Activated CD4-positive, alpha-beta T cell treated with anti-CD3 and anti-CD28 coated beads, Interleukin-2, amount 50 U/mL, for 16 hours (primary cell): ENCODE measurements around the gene TMEM52B.

ENCODE experiments used
- DNase-seq: peaks from one replicate; pipeline ENCODE4 v3.0.0-alpha.2; 2020

Gene TMEM52B

DNA sequence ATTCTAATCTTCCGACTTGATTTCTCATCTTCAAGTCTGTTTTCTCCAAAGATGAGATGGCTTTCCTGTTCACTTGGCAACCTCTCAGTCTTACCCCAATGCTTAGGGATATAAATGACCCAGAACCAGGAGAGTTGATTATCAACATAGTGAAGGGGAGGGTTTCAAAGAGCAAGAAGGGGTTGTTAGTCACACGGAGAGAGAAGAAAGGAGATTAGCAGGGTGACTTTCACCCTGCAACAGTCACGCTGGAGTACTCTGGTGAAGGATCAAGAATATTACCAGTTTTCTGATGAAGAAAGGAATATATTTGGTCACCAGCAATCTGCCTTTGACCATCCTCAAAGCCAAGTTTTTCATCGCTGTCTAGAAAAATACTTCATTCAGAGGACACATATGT lies at the start of gene TMEM52B:
Gene TMEM52B (plus strand): TSS at position 212 of the 400 bp plus-strand sequence. CDS start 543 bp downstream, outside the sequence.
- no peak for DNase-seq

DNA sequence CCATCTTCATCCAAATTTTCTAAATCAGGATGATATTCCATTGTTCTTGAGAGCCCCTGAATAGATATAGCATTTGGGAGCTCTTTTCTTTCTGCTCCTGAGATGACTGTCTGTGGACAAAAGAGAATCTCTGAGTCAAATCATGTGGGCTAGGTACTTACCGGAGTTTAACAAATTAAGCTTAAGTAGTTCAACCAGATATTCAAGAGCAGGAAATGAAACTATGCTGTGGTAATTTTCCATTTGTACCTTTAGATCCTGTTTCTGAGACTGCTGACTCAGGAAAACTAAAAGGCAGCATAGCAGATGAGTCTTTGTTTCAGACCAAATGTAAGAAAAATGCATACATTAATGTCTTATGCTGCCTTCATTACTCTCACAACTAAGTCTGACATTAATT lies 48.8 kb upstream of the TMEM52B start, which contains the start of gene CLEC7A:
Gene CLEC7A (minus strand): TSS at position 158 of the 400 bp plus-strand sequence. CDS start 117 bp downstream, at position 41.
- peak; percentile 56 for DNase-seq

DNA sequence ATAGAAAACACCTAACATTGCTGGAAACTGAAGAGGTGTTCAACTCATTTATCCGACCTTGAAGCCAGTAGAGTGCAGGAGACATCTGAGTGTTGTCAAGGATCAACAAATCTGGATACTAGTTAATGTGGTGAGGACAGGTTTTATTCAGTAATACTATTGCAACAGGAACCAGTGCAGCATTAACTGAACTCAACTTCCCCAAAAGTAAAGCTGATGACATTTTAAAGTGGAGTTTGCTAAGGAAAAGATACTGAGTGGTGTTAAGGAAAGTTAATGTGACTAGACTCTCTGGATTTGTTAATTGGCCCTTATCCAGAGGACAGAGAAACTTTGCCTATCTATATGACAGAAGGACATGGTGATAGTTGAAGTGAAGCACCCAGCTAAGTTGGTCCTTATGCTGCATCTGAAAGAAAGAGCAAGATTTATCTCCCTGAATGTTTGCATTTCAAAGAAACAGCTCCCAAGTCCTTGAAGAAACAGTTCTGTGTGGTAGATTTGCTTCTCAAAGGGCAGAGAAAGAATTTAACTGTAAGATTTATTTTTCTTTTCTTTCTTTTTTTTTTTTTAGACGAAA lies 47.6 kb upstream of the TMEM52B start:
- no peak for DNase-seq

DNA sequence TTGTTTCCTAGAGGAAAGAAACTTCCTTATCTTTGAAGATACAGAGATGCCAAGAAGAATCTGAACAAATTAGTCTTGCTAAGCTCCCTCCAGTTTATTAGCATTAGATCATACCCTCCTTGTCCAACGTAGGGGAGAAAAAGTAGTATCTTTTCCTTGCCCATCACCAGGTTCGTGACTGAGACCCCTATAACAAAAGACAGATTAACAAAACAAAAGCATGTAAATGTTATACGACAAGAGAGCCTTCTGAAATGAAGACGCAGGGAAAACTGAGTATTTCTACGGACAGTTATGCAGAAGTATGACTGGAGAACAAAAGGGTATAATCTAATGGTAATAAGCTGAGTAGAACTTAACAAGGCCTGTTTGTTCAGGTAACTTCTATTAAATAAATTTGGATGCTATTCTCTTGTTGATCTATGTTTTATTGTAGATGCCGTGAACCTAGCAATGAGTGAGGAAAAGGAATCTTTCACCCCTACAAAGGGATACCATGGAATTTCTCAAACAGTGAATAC lies 45.9 kb upstream of the TMEM52B start:
- no peak for DNase-seq

DNA sequence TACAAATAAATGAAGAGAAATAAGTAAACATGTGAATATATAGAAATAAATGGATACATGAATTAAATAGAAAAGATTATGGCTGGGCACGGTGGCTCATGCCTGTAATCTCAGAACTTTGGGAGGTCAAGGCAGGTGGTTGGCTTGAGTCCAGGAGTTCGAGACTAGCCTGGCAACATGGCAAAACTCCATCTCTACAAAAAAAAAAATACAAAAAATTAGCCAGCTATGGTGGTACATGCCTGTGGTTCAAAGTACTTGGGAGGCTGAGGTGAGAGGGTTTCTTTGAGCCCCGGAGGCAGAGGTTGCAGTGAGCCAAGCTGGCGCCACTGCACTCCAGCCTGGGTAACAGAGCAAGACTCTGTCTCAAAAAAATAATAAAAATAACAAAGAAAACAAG lies 43.7 kb upstream of the TMEM52B start:
- DNase-seq, result no peak

DNA sequence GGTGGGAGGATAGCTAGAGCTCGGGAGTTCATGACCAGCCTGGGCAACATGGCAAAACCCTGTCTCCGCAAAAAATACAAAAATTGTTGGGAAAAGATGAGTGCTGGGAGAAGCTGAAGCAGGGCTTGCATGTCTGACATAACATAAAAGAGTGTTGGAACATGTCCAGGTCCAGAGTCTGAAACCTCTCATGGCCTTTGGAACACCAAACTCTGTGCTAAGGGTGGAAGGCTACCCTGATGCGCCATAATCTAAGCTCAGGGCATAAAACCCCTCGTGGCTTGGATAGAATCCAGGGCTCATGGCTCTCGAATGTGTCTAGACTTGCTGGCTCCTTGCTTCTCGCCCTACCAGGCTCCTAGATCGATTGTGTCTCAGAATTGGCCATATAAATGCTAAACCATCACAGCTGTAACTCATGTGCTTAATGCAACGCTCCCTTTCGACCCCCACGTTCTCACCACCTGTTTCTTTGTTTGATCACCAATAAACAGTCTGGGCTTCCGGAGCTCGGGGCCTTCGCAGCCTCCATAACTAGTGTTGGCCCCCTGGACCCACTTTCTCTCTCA lies 42.1 kb upstream of the TMEM52B start:
- no peak for DNase-seq

DNA sequence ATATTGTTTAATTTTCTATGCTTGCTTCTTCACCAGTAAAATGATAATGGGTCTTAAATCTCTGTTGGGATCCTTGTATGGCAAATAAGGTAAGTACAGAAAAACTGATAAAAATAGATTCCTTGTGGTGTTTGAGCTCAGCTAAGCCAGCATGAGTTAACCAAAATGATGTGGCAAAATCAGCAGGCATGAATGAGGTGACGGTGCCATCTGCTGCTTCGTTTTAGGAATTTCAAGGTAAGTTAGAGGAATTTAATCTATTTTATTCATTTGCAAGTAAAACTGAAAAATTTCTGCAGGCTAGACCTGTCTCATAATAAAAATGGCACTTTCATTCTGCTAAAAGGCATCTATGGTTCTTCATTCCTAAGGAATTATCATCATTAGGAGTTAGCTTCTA lies 38.8 kb upstream of the TMEM52B start:
- DNase-seq, result peak; percentile 48

DNA sequence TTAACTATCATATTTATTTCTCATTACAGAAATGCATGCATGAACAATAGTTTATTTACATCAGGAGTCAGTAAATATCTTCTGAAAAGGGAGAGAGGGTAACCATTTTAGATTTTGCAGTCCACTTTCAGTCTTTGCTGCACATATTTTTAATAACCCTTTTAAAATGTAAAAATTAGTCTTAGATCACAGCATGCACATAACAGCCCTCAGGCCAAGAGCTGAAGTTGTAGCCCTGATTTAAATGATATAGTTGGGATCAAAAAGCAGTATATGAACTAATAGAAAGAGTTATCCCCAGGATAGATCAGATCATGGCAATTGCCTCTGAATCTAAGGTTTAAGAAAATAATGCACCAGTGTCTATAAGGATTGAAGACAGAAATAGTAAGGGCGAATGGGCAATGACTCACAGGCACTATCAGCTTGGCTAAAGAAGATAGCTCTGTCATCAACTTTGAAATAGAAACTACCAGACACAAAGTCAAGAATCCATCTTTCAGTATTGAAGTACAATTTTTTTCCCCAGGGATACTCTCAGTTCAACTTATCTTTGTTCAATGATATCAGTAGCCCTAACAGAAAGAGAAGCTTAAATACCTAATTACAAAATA lies 35.7 kb upstream of the TMEM52B start:
- DNase-seq, result no peak

DNA sequence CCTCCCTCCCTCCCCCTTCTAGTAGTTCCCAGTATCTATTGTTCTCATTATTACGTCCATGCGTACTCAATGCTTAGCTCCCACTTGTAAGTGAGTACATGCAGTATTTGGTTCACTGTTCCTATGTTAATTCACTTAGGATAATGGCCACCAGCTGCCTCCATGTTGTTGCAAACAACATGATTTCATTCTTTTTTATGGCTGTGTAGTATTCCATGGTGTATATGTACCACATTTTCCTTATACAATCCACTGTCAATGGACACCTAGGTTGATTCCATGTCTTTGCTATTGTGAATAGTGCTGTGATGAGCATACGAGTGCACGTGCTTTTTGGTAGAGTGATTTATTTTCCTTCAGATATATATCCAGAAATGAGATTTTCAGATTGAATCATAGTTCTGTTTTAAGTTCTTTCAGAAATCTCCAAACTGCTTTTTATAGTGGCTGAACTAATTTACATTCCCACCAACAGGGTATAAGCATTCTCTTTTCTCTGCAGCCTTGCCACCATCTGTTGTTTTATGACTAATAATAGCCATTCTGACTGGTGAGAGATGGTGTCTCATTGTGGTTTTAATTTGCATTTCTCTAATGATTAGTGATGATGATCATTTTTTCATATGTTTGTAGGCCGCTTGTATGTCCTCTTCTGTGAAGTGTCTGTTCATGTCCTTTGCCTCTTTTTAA lies 31.0 kb upstream of the TMEM52B start:
- peak; percentile 42 for DNase-seq

DNA sequence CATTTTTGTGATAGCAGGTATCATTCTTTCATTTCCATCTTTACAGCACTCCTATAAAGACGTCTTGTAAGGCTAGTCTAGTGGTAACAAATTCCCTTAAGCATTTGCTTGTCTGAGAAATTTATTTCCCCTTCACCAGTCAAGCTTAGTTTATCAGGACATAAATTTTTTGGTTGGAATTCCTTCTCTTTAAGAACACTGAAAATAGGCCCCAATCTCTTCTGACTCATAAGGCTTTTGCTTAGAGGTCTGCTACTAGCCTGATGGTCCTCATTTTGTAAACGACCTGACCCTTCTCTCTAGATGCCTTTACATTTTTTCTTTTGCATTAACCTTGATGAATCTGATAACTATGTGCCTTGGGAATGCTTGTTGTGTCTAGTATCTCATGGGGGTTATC lies 27.2 kb upstream of the TMEM52B start:
- DNase-seq, result no peak

DNA sequence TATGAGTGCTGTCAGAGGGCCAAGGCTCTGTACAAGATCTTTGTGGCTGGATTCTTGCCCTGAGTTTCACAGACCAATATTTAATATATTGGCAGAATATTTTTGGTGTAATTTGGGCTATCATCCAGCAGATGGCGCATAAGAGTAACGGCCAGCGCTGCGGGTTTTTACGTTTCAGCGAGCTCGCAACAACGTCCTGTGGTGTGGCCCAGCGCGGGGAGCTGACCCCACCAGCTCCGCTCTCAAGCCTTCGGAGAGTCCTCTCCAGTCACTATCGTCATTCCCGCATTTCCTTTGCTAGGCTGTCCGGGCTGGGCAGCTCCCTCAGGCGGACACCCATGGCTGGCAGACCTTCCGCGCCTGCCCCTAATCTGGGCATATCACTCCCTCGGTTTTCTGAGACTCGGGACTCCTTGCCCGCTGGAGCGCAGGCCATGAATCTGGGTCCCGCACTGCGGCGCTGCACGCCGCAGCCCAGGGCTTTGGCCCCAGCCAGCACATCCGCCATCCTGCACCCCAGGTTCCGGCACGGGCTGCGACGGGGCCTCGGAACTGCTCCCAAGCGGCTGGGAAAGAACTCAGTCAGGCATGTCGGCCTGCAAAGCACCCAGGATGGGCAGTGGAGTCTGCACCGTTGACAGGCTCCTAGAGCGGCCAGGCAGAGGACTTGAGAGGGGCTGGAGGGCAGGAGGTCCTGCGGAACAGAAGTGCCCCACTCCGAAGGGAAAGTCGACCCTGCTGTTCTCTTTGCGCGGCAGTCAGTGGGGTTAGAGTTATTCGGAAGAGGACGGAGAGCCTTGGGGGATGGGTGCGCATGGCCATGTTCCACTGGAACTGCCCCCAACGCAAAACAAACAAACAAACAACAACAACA lies 25.3 kb upstream of the TMEM52B start:
- DNase-seq, result peak; percentile 56

DNA sequence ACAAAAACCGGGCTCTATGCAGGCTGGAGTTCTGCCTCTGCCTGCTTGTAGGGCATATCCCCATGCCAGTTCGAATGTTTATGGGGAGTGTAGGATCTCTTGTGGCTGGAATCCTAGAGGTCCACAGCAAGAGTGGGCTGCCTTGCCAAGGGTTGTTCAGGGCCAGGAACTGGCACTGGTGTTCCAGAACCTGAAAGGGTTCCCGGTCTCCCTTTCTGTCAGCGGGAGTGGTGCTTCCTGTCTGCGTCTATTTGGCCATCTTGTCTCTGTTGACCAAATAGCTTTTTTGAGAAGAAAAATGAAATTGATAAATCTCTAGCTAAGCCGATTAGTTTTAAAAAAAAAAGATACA lies 24.7 kb upstream of the TMEM52B start:
- no peak for DNase-seq

DNA sequence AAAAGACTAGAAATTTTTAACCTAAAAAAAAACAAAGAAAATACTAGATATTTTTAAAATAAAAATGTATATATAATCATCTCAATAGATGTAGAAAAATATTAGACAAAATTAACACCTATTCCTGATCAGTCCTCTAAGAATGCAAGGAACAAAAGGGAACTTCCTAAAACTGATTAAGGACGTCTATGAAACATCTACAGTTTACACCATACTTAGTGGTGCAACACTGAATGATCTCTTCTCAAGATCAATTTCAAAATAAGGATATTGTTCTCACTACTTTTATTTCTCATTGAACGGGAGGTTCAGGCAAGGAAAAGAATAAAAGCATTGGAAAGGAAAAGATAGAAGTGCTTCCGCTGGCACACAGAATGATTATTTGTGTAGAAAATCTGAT lies 22.9 kb upstream of the TMEM52B start:
- DNase-seq, result no peak

DNA sequence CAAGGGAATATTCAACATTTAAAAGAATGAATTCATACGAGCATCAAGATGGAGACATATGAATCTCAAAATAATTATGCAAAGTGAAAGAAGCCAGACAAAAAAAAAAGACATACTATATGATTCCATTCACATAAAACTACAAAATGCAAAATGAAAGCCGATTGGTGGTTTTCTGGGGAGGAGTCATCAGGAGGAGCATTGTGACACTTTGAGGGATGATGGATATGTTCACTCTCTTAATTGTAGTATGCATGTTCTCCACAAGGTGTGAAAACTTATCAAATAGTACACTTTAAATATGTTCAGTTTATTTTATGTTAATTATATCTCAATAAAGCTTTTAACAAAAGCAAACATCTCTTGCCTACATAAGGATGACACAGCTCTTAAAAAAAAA lies 20.4 kb upstream of the TMEM52B start:
- no peak for DNase-seq

DNA sequence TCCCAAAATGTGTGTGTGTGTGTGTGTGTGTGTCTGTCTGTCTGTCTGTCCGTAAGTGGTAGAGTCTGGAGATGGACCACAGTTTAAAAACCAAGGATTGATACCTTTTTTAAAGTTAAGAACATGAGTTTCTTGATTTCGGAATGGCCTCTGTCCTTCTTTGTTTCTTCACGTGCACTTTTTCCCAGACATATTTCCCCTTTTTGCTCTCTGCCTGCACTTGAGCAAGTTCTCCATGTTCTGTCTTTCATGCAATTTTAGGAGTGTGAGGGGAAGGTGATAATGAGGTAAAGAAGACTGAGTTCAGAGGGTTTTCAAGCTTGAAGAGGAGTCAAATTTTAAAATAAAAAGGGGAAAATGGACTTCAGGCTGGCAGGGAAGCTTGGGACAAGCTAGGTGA lies 19.6 kb upstream of the TMEM52B start:
- DNase-seq, result no peak

DNA sequence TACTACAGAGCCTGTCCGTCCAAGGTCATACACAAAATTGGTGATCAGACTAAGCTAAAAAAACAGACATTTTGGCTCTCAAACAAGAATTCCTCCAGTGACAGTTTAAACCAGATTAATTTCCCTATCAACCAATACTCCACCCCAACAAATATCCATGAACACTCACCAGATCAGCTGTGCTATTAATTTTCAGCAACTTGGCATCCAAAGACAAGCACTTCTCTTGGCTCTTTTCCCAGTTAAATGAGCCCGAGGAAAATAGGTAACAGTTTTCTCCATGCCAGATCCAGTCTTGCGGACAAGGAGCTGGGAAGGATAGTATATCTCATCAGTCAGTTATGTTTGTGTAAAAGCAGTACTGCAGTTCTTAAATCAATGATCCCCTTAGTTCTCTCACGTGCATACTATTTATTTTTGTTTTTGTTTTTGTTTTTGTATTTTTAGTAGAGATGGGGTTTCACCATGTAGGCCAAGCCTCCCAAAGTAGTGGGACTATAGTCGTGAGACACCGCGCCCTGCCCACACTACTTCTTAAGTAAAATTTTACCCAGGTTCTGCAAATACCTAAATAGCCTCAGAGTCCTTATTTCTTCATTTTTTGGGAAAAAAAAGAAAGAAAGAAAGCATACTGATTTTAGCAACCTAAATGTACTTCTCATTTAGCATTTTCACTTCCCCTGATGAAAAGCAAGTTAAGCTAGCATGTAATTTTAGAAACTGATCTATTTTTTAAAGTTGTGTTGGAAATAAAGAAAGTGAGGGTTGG lies 18.0 kb upstream of the TMEM52B start:
- no peak for DNase-seq

DNA sequence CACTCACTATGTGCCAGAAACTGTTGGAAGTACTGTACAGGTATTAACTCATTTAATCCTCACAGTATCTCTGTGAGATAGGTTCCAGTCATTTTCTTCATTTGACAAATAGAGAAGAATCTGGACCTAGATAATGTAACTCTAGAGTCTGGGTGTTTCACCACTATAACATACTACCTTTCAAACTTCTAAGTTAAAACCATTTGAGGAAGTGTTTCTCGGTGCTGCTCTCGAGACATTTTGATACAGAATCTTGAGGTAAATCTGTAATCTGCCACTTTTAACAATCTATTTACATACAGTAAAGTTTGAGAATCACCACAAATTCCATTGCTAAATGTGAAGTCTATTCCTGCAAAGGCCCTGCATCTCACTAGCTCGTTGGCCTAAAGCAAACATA lies 15.7 kb upstream of the TMEM52B start:
- DNase-seq, result no peak

DNA sequence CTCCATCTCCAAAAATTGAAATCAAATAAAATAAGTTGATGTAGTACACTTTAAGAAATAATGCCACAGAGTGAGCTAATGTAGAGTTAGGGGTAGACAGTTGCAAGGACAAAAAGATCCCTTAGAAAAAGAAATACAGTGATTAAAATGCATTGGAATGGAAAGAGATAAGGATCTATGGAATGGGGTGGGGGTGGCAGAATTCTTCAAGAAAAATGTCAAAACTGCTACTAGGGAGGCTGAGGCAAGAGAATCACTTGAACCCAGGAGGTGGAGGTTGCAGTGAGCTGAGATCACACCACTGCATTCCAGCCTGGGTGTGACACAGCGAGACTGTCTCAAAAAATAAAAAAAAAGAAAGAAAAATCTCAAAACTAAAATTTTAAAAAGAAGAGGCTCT lies 13.4 kb upstream of the TMEM52B start:
- DNase-seq, result no peak

DNA sequence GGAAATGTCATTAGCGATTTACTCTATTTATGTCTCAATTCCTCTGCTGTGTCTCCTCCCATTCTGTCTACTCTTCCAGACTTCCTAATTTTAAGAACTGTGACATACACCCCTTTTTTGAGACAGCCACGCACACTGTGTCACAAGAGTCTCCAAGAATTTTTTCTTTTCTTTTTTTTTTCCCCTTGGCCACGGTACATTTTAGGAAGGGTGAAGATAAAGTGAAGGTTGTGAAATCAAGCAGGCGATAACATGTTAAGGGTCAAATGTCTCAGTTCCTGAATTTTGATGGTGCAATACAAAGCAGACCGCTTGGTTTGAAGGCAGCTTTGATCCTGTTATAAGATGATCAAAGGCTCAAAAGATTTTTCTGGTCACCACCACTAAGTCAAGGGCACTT lies 11.2 kb upstream of the TMEM52B start:
- DNase-seq, result no peak

DNA sequence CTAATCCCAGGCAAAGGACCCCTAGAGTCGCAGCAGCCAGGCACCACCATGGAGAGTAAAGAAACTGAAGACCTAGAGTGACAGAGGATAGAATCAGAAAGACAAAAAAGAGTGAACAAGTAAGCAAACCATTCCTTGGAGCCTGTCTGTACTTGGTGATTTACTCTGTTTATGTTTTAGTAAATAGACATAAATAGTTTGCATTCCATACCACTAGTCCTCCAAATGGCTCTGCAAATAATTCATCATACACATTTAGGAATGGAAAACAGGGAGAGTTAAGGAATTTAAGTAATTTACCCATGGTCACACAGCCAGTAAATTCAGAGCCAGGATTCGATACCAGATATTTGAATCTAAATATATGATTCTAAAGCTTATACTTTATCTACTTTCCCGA lies 9.7 kb upstream of the TMEM52B start:
- DNase-seq, result no peak

DNA sequence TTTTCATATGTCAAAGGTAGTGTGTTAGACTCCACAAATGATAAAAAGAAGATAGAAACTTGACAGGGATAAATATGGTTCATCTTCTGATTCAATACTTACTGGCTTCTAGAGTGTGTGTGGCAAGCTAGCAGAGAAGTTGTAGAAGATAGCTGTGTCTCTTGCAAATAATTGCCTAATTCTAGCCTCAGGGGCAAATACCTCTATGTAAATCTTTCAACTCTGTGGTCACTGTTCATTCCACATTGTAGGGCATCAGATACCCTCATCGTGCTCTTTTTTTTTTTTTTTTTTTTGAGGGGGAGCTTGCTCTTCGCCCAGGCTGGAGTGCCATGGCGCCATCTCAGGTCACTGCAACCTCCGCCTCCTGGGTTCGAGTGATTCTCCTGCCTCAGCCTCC lies 8.6 kb upstream of the TMEM52B start:
- DNase-seq, result no peak
